ENCODE results near the gene TMEM221. TPM values are rescaled to one million over a fixed set of nuclear protein-coding genes. Genes with fewer than 3 reads are reported as not detected.

TMEM221 gene
- total and polyA plus RNA-seq, 9 of the 15 experiments (the other 6 are each of a cell fraction or from before 2014, with no cell fraction given): 0.06 to 0.35 TPM; not detected in 7

DNA sequence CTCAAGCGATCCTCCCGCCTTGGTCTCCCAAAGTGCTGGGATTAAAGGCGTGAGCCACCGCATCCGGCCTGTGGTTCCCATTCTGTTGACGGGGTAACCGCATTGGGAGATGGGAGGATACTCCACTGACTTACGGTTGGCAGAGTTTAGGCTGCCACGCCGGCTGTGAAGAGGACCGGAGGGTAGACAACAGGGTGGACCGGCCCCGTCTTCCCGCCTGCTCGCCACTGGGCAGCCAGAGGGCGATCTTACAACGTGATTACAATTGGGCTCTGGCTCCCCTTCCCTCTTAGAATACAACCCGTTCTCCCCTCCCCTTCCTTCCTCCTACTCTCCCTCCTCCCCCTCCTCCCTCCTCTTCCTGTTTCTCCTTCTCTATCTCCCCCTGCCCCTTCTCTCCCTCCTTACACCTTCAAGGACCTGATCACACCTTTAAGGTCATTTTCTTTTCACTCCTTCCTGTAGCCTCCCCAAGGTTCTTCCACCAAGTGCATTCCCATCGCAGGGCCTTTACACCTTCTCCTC, 53.5 kb downstream of the TMEM221 start (continued):
- TF ChIP-seq, protein P1, sequence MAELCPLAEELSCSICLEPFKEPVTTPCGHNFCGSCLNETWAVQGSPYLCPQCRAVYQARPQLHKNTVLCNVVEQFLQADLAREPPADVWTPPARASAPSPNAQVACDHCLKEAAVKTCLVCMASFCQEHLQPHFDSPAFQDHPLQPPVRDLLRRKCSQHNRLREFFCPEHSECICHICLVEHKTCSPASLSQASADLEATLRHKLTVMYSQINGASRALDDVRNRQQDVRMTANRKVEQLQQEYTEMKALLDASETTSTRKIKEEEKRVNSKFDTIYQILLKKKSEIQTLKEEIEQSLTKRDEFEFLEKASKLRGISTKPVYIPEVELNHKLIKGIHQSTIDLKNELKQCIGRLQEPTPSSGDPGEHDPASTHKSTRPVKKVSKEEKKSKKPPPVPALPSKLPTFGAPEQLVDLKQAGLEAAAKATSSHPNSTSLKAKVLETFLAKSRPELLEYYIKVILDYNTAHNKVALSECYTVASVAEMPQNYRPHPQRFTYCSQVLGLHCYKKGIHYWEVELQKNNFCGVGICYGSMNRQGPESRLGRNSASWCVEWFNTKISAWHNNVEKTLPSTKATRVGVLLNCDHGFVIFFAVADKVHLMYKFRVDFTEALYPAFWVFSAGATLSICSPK (IDR thresholded peaks at IDR 0.05; ENCODE audit: borderline replicate concordance): no peak; the same call in 1 of the 2 replicates
- TF ChIP-seq, protein P2, sequence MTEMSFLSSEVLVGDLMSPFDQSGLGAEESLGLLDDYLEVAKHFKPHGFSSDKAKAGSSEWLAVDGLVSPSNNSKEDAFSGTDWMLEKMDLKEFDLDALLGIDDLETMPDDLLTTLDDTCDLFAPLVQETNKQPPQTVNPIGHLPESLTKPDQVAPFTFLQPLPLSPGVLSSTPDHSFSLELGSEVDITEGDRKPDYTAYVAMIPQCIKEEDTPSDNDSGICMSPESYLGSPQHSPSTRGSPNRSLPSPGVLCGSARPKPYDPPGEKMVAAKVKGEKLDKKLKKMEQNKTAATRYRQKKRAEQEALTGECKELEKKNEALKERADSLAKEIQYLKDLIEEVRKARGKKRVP (CRISPR knock-in tag; IDR thresholded peaks at IDR 0.05): no peak
- TF ChIP-seq RHOXF2B (CRISPR knock-in tag; conservative IDR thresholded peaks at IDR 0.05): no peak
- no peak for TF ChIP-seq SAP30 (IDR thresholded peaks at IDR 0.05; ENCODE audit: borderline replicate concordance, insufficient read depth, low read depth, low read length, poor library complexity, severe bottlenecking)
- TF ChIP-seq SP2 (IDR thresholded peaks at IDR 0.05; ENCODE audit: extremely low read depth, low read depth, low read length, poor library complexity, severe bottlenecking): no peak
- no peak for TF ChIP-seq ZNF143 (CRISPR knock-in tag; IDR thresholded peaks at IDR 0.05)
- TF ChIP-seq LCOR (CRISPR knock-in tag; IDR thresholded peaks at IDR 0.05): no peak; the same call in 1 of the 2 replicates
- peak in 1 of 2 experiments; percentile 22 for TF ChIP-seq E2F6 (IDR thresholded peaks at IDR 0.05; ENCODE audit: borderline replicate concordance in 1 of 2, extremely low read depth in 1 of 2, insufficient read depth in 1 of 2, insufficient read length in 1 of 2, low read depth in 1 of 2, low read length in 1 of 2, poor library complexity in 1 of 2, severe bottlenecking in 1 of 2)
- TF ChIP-seq KAT7 (CRISPR knock-in tag; IDR thresholded peaks at IDR 0.05; ENCODE audit: borderline replicate concordance): peak; percentile 62; the same call in 1 of the 2 replicates
- TF ChIP-seq, protein P3, sequence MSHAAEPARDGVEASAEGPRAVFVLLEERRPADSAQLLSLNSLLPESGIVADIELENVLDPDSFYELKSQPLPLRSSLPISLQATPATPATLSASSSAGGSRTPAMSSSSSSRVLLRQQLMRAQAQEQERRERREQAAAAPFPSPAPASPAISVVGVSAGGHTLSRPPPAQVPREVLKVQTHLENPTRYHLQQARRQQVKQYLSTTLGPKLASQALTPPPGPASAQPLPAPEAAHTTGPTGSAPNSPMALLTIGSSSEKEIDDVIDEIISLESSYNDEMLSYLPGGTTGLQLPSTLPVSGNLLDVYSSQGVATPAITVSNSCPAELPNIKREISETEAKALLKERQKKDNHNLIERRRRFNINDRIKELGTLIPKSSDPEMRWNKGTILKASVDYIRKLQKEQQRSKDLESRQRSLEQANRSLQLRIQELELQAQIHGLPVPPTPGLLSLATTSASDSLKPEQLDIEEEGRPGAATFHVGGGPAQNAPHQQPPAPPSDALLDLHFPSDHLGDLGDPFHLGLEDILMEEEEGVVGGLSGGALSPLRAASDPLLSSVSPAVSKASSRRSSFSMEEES (CRISPR knock-in tag; IDR thresholded peaks at IDR 0.05): no peak
- TF ChIP-seq NFE2L1 (tag; IDR thresholded peaks at IDR 0.05; ENCODE audit: borderline replicate concordance, low read depth): no peak
- TF ChIP-seq HNRNPK (IDR thresholded peaks at IDR 0.05; ENCODE audit: low read depth, low read length, poor library complexity, severe bottlenecking): no peak
- TF ChIP-seq ZNF592 (IDR thresholded peaks at IDR 0.05): no peak
- no peak for TF ChIP-seq GTF2F1 (IDR thresholded peaks at IDR 0.05; ENCODE audit: low read depth, low read length)

Measured in K562 (cell line).